Activated naive CD8-positive, alpha-beta T cell (primary cell): ENCODE measurements around the gene MYRIP.
"Not testable (repeated sequence)": the region's sequence is repeated elsewhere in the genome, so short reads cannot be mapped to it uniquely, and the experiment has no call there.

Experiments
- H3K27ac Mint-ChIP-seq: one replicate; pipeline ENCODE4 v1.8.0; 2021; ENCODE audit warnings: mixed read lengths
- H3K27me3 Mint-ChIP-seq: one replicate; pipeline ENCODE4 v1.8.0; 2021; ENCODE audit warnings: mixed read lengths
- H3K36me3 Mint-ChIP-seq: one replicate; pipeline ENCODE4 v1.8.0; 2021; ENCODE audit warnings: mixed read lengths
- H3K4me1 Mint-ChIP-seq: one replicate; pipeline ENCODE4 v1.8.0; 2021; ENCODE audit warnings: low read depth, mixed read lengths
- H3K4me3 Mint-ChIP-seq: one replicate; pipeline ENCODE4 v1.8.0; 2021; ENCODE audit warnings: mild to moderate bottlenecking, mixed read lengths
- H3K9me3 Mint-ChIP-seq: one replicate; pipeline ENCODE4 v1.8.0; 2021; ENCODE audit warnings: low read depth, mixed read lengths

MYRIP gene

DNA sequence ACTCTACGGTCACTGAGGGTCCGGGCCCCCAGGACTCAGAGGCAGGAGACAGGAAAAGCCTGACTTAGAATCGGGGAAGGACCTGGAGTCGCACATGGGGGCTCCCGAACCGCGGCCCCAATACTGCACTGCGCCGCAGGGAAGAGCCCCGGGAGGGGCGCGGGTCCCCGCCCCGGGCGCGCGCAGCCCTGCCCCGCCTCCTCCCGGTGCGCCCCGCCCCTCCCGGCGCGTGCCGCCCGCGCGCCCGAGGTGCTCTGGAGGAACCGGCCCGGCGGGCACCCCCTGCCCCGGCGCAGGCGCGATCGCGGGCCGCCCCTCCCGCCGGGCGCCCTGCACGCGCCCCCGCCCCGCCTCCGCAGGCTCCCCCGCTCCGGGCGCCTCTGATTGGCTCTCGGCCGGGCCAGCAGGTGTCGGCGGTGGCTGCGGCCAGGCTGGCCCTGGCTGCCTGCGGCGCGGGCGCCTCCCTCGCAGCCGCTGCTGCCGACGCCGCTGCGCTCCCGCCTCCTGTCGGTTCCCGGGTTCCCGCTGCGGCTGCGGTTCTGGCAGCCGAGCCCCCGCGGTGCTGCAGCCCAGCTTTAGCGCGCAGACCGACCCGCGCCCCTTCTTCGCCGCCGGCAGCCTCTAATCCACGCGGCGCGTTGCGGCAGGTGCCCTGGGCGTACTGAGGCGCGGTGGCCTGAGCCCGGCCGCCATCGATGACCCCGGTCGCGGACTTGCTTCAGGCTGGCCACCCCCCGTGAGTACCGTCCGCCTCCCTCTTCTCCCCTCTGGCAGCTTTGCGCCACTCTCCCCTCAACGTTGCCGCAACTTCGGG lies at the start of gene MYRIP:
MYRIP (plus strand) TSS at position 429 of the 814 bp plus-strand sequence. CDS start 91,208 bp downstream, outside the sequence.
- H3K4me3 Mint-ChIP-seq: peak within 1 kb of the TSS; percentile 77
- H3K4me1 Mint-ChIP-seq: peaks cover 17% of the 10 kb centered on the region
- H3K9me3 Mint-ChIP-seq: no peaks in the 10 kb centered on the region
- H3K27ac Mint-ChIP-seq: no peak within 1 kb of the TSS
- H3K27me3 Mint-ChIP-seq: peaks cover 46% of the 10 kb centered on the region
- no peaks in the 10 kb centered on the region for H3K36me3 Mint-ChIP-seq

DNA sequence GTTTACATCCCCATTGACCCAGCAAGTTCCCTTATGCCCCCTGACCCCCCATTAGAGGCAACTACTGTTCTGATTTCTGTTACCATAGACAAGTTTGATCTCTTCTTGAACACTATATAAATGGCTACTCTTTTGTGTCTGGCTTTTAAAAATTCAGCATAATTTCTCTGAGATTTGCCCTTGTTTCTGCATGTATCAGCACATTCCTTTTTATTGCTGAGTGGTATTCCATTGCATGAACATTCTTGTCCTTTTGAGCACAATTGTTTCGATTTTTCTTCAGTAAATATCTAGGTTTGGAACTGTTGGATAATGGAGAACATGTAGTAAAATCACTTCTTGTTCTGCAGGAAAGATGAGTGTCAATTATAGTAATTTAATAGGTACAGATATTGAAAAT lies 49.1 kb upstream of the MYRIP start:
- Mint-ChIP-seq H3K4me3 (no peak overlapping the region), H3K27ac (no peak overlapping the region), H3K36me3 (no peaks in the 10 kb centered on the region), H3K4me1 (no peaks in the 10 kb centered on the region), H3K27me3 (peaks cover 4% of the 10 kb centered on the region), H3K9me3 (no peaks in the 10 kb centered on the region)

DNA sequence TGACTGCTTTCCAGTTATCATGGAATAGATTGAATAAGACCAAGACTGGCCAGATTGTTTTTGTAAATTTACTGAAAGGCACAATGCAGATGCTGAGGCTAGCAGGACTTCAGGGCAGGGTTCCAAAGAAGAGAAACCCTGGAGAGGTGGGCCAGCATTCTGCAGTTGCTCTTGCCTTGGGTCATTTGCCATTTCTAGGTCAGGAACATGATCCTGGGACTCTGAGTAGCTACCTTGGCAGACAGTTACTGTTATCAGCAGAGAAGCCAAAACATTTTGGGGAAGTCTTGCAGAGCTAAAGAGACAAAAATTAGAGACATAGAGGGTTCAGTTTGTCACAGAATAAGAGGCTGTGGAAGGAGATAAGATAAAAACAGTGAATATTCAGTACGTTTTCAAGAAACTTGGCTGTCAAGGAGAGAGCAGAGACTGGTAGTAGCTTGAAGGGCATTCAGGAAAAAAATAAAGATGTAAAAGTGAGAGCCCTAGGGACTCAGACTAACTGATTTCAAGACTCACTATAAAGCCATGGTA lies 46.8 kb upstream of the MYRIP start:
- peaks cover 6% of the 10 kb centered on the region for H3K27me3 Mint-ChIP-seq
- no peak overlapping the region for H3K27ac Mint-ChIP-seq
- H3K36me3 Mint-ChIP-seq: no peaks in the 10 kb centered on the region
- no peak overlapping the region for H3K4me3 Mint-ChIP-seq
- H3K9me3 Mint-ChIP-seq: no peaks in the 10 kb centered on the region
- no peaks in the 10 kb centered on the region for H3K4me1 Mint-ChIP-seq

DNA sequence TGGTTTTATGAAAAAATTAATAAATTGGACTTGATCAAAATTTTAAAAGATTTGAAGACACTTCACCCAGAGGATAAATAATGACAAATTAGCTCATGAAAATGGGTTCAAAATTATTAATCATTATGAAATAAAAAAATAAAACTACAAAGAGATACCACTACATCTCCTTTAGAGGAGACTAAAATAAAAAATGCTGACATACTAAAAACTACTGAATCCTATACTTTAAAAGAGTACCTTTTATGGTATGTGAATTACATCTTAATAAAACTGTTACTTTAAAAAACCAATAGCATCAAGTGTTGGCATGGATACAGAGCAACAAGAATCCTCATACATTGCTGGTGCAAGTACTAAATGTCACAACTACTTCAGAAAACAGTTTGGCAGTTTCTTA lies 46.0 kb upstream of the MYRIP start:
- Mint-ChIP-seq H3K27ac (no peak overlapping the region), H3K36me3 (no peaks in the 10 kb centered on the region), H3K9me3 (no peaks in the 10 kb centered on the region), H3K27me3 (peaks cover 6% of the 10 kb centered on the region), H3K4me1 (no peaks in the 10 kb centered on the region), H3K4me3 (no peak overlapping the region)

DNA sequence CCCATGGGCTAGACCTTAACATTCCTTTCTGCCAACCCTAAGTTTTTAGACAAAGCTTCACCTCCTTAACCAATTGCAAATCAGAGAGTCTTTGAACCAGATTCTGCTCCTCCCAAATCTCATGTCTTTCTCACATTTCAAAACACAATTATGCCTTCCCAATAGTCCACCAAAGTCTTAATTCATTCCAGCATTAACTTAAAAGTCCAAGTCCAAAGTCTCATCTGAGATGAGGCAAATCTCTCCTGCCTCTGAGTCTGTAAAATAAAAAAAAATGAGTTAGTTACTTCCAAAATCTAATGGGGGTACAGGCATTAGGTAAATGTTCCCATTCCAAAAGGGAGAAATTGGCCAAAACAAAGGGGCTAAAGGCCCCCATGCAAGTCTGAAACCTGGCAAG lies 43.8 kb upstream of the MYRIP start:
- Mint-ChIP-seq H3K4me3 (no peak overlapping the region), H3K36me3 (no peaks in the 10 kb centered on the region), H3K4me1 (no peaks in the 10 kb centered on the region)

DNA sequence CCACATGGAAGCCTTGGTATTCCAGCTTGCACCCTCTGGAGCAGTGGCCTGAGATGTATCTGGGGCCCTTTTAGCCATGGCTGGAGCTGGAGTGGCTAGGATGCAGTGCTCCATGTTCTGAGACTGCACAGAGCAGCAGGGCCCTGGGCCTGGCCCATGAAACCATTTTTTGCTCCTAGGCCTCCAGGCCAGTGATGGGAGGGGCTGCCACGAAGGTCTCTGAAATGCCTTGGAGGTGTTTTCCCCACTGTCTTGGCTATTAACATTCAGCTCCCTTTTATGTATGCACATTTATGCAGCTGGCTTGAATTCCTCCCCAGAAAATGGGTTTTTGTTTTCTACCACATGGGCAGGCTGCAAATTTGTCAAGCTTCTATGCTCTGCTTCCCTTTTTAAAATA lies 43.0 kb upstream of the MYRIP start:
- Mint-ChIP-seq H3K4me1 (no peaks in the 10 kb centered on the region), H3K27ac (no peak overlapping the region), H3K27me3 (peaks cover 6% of the 10 kb centered on the region), H3K36me3 (no peaks in the 10 kb centered on the region), H3K9me3 (no peaks in the 10 kb centered on the region), H3K4me3 (no peak overlapping the region)

More for the DNA sequence above, 43.8 kb upstream of the MYRIP start:
- Mint-ChIP-seq H3K27me3 (peaks cover 4% of the 10 kb centered on the region), H3K9me3 (no peaks in the 10 kb centered on the region), H3K27ac (no peak overlapping the region)

DNA sequence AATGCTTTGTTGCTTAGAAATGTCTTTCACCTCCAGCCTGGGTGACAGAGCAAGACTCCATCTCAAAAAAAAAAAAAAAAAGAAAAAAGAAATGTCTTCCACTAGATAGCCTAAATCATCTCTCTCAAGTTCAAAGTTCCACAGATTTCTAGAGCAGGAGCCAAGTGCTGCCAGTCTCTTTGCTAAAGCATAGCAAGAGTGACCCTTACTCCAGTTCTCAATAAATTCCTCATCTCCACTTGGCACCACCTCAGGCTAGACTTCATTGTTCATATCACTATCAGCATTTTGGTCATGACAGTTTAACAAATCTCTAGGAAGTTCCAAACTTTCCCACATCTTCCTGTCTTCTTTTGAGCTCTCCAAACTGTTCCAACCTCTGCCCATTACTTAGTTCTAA lies 42.5 kb upstream of the MYRIP start:
- not testable (repeated sequence) for H3K4me3 Mint-ChIP-seq, H3K27ac Mint-ChIP-seq, H3K27me3 Mint-ChIP-seq, H3K4me1 Mint-ChIP-seq, H3K36me3 Mint-ChIP-seq, H3K9me3 Mint-ChIP-seq

DNA sequence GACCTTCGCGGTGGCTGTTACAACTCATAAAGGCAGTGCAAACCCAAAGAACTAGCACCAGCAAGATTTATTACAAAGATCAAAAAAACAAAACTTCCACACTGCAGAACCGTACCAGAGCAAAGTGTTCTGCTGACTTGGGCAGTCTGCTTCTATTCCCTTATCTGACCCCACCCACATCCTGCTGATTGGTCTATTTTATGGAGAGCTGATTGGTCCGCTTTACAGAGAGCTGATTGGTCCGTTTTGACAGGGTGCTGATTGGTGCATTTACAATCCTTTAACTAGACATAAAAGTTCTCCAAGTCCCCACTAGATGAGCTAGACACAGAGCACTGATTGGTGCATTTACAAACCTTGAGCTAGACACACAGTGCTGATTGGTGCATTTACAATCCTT lies 31.2 kb upstream of the MYRIP start:
- not testable (repeated sequence) for H3K36me3 Mint-ChIP-seq, H3K9me3 Mint-ChIP-seq, H3K27me3 Mint-ChIP-seq, H3K4me3 Mint-ChIP-seq, H3K27ac Mint-ChIP-seq, H3K4me1 Mint-ChIP-seq

DNA sequence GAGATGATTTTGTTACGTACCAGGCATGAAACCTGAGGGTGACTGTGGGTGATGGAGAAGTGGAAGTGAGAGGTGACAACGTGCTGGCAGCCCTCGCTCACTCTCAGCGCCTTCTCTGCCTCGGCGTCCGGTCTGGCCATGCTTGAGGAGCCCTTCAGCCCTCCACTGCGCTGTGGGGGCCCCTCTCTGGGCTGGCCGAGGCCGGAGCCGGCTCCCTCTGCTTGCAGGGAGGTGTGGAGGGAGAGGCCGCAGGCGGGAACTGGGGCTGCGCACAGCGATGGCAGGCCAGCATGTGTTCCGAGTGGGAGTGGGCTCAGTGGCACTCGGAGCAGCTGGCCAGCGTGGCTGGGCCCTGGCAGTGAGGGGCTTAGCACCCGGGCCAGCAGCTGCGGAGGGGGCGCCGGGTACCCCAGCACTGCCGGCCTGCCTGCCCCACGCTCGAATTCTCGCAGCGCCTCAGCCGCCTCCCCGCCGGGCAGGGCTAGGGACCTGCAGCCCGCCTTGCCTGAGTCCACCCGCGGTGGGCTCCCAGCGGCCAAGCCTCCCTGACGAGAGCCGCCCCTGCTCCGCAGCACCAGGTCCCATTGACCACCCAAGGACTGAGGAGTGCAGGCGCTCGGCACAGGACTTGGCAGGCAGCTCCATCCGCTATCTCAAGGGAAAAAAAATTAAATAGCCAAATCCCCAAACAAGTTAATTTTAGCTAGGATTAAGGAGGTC lies 29.7 kb upstream of the MYRIP start:
- H3K36me3 Mint-ChIP-seq: no peaks in the 10 kb centered on the region
- peaks cover 8% of the 10 kb centered on the region for H3K27me3 Mint-ChIP-seq
- H3K4me3 Mint-ChIP-seq: no peak overlapping the region
- no peaks in the 10 kb centered on the region for H3K4me1 Mint-ChIP-seq
- no peak overlapping the region for H3K27ac Mint-ChIP-seq
- H3K9me3 Mint-ChIP-seq: no peaks in the 10 kb centered on the region

DNA sequence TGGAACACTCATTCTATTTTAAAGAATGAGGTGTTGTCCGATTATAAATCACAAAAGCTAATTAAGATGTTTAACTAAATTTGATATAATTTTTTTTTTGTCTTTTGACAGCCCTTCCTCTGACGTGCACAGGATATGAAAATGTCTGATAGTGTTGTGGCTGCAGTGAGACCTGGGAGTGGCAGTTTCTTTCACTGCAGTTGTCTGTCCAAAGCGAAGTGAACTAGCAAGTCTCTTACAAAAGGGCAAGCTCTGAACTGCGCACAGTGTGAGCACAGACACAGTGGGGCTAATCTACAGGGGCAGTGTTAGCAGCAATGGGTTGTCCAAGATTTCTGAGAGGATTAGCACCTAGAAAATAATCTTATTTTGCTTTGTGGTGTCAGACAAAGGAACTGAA lies 29.1 kb upstream of the MYRIP start:
- peaks cover 8% of the 10 kb centered on the region for H3K27me3 Mint-ChIP-seq
- no peaks in the 10 kb centered on the region for H3K36me3 Mint-ChIP-seq
- H3K27ac Mint-ChIP-seq: no peak overlapping the region
- H3K4me3 Mint-ChIP-seq: no peak overlapping the region
- H3K9me3 Mint-ChIP-seq: no peaks in the 10 kb centered on the region
- no peaks in the 10 kb centered on the region for H3K4me1 Mint-ChIP-seq

DNA sequence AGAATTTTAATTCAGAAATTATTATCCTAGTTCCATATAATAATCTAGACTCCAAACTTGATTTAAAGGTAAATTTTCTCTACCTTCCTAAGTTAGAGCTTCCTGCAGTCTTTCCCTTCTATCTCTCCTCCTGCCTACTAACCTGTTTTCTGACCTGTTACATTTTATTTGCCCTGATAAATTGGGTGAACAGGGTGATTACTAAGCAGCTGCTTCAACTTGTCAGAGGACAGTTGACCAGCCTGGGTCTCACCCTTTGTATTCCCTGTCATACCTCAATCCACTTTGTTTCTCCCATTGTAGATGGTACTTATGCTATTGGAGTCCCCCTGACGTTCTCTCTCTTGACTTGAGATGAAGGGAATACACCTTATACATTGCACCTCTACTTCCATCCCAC lies 28.4 kb upstream of the MYRIP start:
- Mint-ChIP-seq H3K27ac (no peak overlapping the region), H3K36me3 (no peaks in the 10 kb centered on the region), H3K27me3 (peaks cover 8% of the 10 kb centered on the region), H3K4me1 (no peaks in the 10 kb centered on the region), H3K4me3 (no peak overlapping the region), H3K9me3 (no peaks in the 10 kb centered on the region)

DNA sequence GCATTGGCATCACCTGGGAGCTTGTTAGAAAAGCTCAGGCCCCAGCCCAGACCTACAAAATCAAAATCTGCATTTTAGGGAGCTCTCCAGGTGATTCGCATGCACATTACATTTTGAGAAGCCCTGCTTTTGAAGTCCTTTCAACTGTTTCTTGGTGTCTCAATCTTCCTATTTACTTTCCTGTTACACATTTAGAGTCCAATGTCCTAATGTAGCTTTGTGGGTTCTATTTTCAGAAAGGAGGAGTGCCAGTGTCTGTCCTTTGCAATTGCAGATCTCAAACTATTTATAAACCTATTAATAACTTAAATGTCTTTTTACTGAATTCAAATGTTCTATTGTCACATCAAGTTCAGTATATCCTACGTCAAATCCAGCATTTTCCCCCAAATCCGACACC lies 27.8 kb upstream of the MYRIP start:
- no peaks in the 10 kb centered on the region for H3K9me3 Mint-ChIP-seq
- H3K36me3 Mint-ChIP-seq: no peaks in the 10 kb centered on the region
- no peak overlapping the region for H3K27ac Mint-ChIP-seq
- no peak overlapping the region for H3K4me3 Mint-ChIP-seq
- H3K4me1 Mint-ChIP-seq: no peaks in the 10 kb centered on the region
- H3K27me3 Mint-ChIP-seq: peaks cover 9% of the 10 kb centered on the region

DNA sequence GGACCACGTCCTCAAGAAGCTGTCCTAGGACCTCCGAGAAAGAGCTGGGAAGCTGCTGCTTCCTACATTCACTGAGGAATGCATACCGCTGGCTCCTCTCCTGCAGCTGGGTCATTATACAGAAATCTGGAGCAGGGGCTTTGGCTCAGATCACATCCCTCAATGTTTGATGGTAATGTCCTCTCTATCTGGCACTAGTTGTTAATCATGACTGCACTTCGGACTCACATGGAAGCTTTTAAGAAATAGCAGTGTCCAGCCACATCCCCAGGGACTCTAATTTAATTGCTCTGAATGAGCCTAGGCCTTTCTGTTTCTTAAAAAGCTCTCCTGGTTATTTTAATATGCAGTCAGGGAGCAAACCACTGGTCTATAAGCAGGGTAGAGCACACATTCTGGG lies 25.7 kb upstream of the MYRIP start:
- Mint-ChIP-seq H3K4me1 (no peaks in the 10 kb centered on the region), H3K27me3 (peaks cover 9% of the 10 kb centered on the region), H3K36me3 (no peaks in the 10 kb centered on the region), H3K4me3 (no peak overlapping the region), H3K9me3 (no peaks in the 10 kb centered on the region), H3K27ac (no peak overlapping the region)

DNA sequence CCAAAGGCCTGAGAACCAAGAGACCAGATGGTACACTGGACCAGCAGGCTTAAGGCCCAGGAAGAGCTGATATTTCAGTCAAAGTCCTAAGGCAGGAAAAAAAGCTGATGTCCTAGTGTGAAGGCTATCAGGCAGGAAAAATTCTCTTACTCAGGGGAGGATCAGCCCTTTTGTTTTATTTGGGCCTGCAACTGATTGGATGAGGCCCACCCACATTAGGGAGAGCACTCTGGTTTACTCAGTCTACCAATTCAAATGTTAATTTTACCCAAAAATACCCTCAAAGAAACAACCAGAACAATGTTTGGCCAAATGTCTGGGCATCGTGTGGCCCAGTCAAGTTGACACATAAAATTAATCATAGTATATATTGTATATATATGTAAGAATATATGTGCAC lies 24.5 kb upstream of the MYRIP start:
- Mint-ChIP-seq H3K27me3 (peaks cover 10% of the 10 kb centered on the region), H3K27ac (no peak overlapping the region), H3K4me1 (no peaks in the 10 kb centered on the region), H3K4me3 (no peak overlapping the region), H3K9me3 (no peaks in the 10 kb centered on the region), H3K36me3 (no peaks in the 10 kb centered on the region)

DNA sequence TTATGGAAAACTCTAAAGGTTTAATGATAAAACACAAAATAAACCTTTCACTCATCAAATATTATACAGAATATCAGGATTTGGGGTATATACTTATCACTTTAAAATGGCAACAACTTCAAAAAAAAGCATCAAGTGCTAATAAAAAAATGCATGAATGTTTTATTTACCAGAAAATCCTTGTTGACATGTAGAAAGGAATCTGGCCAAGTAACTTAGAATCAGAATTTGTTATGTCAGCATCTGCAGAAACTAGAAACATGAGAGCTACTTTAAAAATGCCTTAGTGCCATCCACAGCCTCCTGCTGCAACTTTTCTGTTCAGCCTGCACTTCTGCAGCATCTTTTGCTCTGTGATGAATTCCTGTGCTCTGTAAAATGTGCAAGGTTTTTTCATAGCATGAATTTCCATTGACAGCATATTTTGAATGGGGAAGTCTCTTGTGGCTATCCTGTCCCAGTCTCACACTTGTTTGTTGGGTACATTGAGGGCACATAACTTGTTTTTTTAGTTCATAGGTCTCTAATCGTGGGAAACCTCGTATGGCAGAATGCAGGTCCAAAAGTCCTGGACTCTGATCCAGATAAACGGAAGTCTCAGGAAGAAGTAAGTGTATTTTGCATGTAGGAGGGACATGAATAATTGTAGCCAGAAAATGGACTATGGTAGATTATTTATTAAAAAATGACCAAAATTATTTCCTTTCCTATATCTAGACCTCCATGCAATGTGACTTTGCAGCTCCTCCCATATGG lies 21.1 kb upstream of the MYRIP start:
- no peak overlapping the region for H3K4me3 Mint-ChIP-seq
- H3K9me3 Mint-ChIP-seq: no peaks in the 10 kb centered on the region
- no peaks in the 10 kb centered on the region for H3K4me1 Mint-ChIP-seq
- H3K27me3 Mint-ChIP-seq: peaks cover 6% of the 10 kb centered on the region
- H3K36me3 Mint-ChIP-seq: no peaks in the 10 kb centered on the region
- H3K27ac Mint-ChIP-seq: no peak overlapping the region
